ENCODE measurements around the gene GTF2A1L.

Gene GTF2A1L

DNA sequence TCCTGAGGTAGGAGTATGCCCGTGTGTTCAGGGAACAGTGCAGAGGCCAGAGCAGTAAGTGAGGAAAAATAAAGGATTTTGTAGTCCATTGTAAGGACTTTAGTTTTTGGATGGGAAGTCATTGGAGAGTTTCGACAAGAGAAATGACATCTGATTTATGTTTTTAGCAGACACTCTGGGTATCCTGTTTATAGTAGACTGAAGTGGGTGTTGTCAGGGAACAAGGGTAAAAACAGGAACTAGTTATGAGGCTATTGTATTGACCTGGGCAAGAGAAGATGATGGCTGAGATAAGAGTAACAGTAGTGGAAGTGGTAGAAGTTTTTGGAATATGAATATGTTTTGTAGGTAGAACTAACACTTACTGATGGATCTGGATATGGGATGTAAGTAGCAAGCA, 59.8 kb downstream of the GTF2A1L start:
- Histone ChIP-seq H3K27ac (ENCODE audit: low read length) (no peak overlapping the region), H3K9me3 (ENCODE audit: insufficient read depth, low read length) (no peaks in the 10 kb centered on the region), H3K4me2 (ENCODE audit: low read length) (no peak overlapping the region), H3K27me3 (ENCODE audit: low read depth, low read length) (no peaks in the 10 kb centered on the region), H4K20me1 (ENCODE audit: insufficient read depth, low read length) (no peaks in the 10 kb centered on the region), H3K36me3 (replicated peaks; ENCODE audit: low read depth, low read length) (no peaks in the 10 kb centered on the region), H3K4me1 (ENCODE audit: low read length) (peaks cover 6% of the 10 kb centered on the region), H3K9ac (ENCODE audit: low read length) (no peak overlapping the region), H3K4me3 (ENCODE audit: low read length) (no peak overlapping the region), H3K79me2 (ENCODE audit: low read length) (no peaks in the 10 kb centered on the region), H2AFZ (ENCODE audit: low read depth, low read length) (no peak overlapping the region)
- TF ChIP-seq CTCF (IDR thresholded peaks at IDR 0.05; ENCODE audit: low read depth, low read length): no peak
- no peak for TF ChIP-seq EZH2phosphoT487 (IDR thresholded peaks at IDR 0.05; ENCODE audit: low read depth)

DNA sequence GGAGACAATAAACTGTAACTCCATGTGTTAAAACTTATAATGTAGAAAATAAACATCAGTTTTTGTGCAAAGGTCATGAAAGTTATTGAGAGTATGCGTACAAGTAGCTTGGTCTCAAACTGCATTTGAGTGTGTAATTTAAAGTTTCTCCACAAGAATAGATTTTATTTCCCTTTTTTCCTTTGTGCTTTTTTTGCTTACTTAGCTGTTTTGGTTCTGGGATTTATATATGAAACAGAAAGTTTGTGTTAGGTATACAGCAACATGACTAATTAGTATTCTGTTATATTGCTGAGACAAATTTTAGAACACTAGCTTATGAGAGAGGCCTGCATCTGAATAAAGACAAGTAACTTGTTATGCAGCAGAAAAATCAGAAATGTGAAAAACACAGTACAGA, 67.5 kb downstream of the GTF2A1L start:
- no peaks in the 10 kb centered on the region for H3K79me2 ChIP-seq (ENCODE audit: low read length)
- no peaks in the 10 kb centered on the region for H4K20me1 ChIP-seq (ENCODE audit: insufficient read depth, low read length)
- no peak overlapping the region for H2AFZ ChIP-seq (ENCODE audit: low read depth, low read length)
- H3K36me3 ChIP-seq (replicated peaks; ENCODE audit: low read depth, low read length): no peaks in the 10 kb centered on the region
- no peak overlapping the region for H3K9ac ChIP-seq (ENCODE audit: low read length)
- H3K4me2 ChIP-seq (ENCODE audit: low read length): no peak overlapping the region
- H3K27me3 ChIP-seq (ENCODE audit: low read depth, low read length): no peaks in the 10 kb centered on the region
- H3K4me3 ChIP-seq (ENCODE audit: low read length): no peak overlapping the region
- H3K4me1 ChIP-seq (ENCODE audit: low read length): no peaks in the 10 kb centered on the region
- no peaks in the 10 kb centered on the region for H3K9me3 ChIP-seq (ENCODE audit: insufficient read depth, low read length)
- TF ChIP-seq EZH2phosphoT487 (IDR thresholded peaks at IDR 0.05; ENCODE audit: low read depth): no peak
- no peak overlapping the region for H3K27ac ChIP-seq (ENCODE audit: low read length)

DNA sequence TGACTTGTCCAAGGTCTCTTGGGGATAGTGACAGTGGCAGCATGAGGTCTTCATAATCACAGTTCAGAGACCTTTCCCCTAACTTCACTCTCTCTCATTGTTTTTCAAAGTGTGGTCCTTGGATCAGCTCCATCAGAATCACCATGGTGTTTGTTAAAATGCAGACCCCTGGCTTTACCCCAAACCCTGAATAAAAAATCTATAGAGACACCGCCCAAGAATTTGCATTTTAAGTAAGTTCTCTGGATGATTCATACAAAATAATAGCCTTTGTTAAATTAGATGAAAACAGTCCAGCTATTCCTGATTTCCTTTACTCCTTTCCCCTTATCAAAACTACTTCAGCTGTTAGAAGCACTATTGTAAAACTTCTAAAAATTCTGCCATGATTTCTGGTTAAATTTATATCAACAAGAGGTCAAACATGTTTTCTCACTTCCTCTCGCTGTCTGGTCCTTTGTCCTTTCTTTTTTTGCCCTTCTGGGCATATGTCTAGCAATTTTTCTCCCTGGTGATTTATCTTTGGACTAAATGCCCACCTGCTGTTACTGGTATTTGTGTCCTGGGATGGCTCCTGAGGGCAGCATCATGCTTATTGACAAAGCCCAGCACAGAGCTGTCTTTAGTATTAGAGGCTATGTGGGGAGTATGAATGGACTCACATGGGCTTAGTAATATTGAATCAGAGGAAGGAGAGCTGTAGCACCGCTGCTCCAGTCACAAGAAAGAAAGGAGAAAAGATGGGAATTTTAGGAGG, 74.5 kb downstream of the GTF2A1L start:
- no peaks in the 10 kb centered on the region for H4K20me1 ChIP-seq (ENCODE audit: insufficient read depth, low read length)
- no peak for TF ChIP-seq CTCF (IDR thresholded peaks at IDR 0.05; ENCODE audit: low read depth, low read length)
- TF ChIP-seq EZH2phosphoT487 (IDR thresholded peaks at IDR 0.05; ENCODE audit: low read depth): no peak
- no peaks in the 10 kb centered on the region for H3K79me2 ChIP-seq (ENCODE audit: low read length)
- H3K4me2 ChIP-seq (ENCODE audit: low read length): no peak overlapping the region
- H3K9ac ChIP-seq (ENCODE audit: low read length): no peak overlapping the region
- no peak overlapping the region for H2AFZ ChIP-seq (ENCODE audit: low read depth, low read length)
- H3K9me3 ChIP-seq (ENCODE audit: insufficient read depth, low read length): no peaks in the 10 kb centered on the region
- no peak overlapping the region for H3K4me3 ChIP-seq (ENCODE audit: low read length)
- H3K36me3 ChIP-seq (replicated peaks; ENCODE audit: low read depth, low read length): no peaks in the 10 kb centered on the region
- H3K4me1 ChIP-seq (ENCODE audit: low read length): no peaks in the 10 kb centered on the region
- H3K27me3 ChIP-seq (ENCODE audit: low read depth, low read length): no peaks in the 10 kb centered on the region
- H3K27ac ChIP-seq (ENCODE audit: low read length): no peak overlapping the region

DNA sequence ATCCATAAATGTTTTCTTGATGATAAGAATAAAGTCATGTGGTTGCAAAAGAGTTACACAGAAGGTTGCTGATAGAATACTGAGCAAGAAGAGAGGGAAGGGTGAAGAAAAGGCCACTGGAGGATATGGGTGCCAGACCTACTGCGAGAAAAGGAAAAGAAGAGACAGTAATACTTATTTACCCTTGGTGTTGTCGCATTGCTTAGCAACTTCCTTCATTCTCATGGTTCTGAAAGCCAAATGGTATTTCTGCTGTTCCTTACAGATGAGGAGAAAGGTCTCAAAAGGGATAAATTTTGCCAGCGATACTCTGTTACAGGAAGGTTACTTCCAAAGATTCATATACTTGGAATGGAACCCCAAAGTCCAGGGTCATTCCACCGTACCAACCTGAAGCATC, 75.4 kb downstream of the GTF2A1L start:
- no peaks in the 10 kb centered on the region for H3K36me3 ChIP-seq (replicated peaks; ENCODE audit: low read depth, low read length)
- no peaks in the 10 kb centered on the region for H3K79me2 ChIP-seq (ENCODE audit: low read length)
- H3K27me3 ChIP-seq (ENCODE audit: low read depth, low read length): no peaks in the 10 kb centered on the region
- no peak overlapping the region for H3K4me3 ChIP-seq (ENCODE audit: low read length)
- no peak overlapping the region for H3K4me2 ChIP-seq (ENCODE audit: low read length)
- no peak overlapping the region for H2AFZ ChIP-seq (ENCODE audit: low read depth, low read length)
- no peak overlapping the region for H3K9ac ChIP-seq (ENCODE audit: low read length)
- TF ChIP-seq EZH2phosphoT487 (IDR thresholded peaks at IDR 0.05; ENCODE audit: low read depth) (no peak), CTCF (IDR thresholded peaks at IDR 0.05; ENCODE audit: low read depth, low read length) (no peak)
- H4K20me1 ChIP-seq (ENCODE audit: insufficient read depth, low read length): no peaks in the 10 kb centered on the region
- H3K9me3 ChIP-seq (ENCODE audit: insufficient read depth, low read length): no peaks in the 10 kb centered on the region
- H3K4me1 ChIP-seq (ENCODE audit: low read length): no peaks in the 10 kb centered on the region
- no peak overlapping the region for H3K27ac ChIP-seq (ENCODE audit: low read length)

Measured in OCI-LY3 (cell line).